ENCODE results near the gene POLR2I. TPM values are rescaled to one million over a fixed set of nuclear protein-coding genes. Genes with fewer than 3 reads are reported as not detected.

POLR2I gene
- total and polyA plus RNA-seq, 3 donors from 2014 or later: 106 to 307 (median 116) TPM

DNA sequence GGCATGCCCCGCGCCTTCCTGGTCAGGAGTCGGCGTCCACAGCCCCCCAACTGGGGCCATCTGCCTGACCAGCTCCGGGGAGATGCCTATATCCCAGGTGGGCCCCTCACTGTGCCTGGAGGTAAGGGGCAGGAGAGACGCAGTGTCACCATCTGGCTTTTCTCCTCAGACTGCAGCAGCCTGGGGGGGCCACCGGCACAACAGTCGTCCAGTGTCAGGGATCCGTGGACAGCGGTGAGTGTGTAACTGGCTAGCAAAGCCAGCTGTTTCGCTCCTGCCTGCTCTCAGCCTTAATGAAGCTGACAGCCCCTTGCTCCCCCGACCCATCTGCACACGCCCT, 3.5 kb downstream of the POLR2I start:
- no peaks in the 10 kb centered on the region for H3K36me3 ChIP-seq (ENCODE audit: low read depth, missing control alignments)

DNA sequence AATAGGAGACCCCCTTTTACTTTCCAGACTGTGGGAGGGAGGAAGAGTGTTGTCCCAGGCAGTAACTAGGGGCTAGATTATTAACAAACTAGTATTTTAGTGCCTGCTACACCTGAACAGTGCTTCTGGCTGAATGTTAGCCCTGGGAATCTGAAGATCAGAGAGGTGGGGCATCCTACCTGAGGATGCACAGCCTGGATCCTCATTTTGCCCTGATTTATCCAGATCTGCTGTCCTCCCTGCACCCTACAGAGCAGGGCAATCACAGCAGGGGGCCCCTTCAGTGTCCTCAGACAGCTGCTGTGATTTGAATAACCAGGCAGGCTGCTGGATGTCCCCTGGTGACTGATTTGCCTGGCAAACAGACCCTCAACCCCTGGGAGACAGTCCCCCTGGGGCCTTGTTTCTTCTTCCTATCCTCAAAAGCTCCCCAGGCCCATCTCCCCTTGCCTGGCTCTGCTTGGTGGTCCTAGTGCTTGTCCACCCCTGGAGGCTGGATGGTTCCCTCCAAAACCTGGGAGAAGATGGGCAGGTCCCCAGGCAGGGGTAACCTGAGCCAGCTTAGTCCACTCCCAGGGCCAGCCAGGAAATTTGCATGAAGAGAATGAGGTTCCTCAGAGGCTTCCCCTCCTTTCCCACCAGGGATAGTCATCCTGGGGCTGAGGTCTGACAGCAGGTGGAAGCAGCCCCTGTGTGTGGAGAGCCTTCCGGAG, 4.0 kb downstream of the POLR2I start, which contains the start of gene OVOL3:
Gene OVOL3, plus strand, starts transcription at position 657 of the 713 bp plus-strand sequence. CDS start 60 bp downstream, outside the sequence.
- WGBS, 2 donors: 100% methylated on average over 1 of the region's 1 CpG; no CpG with 5 or more reads in 1 of the 2 donors
- peaks cover 8% of the 10 kb centered on the region for H3K4me1 ChIP-seq
- no peaks in the 10 kb centered on the region for H3K9me3 ChIP-seq
- no peak within 1 kb of the TSS for H3K27ac ChIP-seq
- H3K4me3 ChIP-seq: no peak within 1 kb of the TSS
- intact Hi-C loops (cut with DNase I; ENCODE audit: low total_unique reads): no loop called here
- H3K36me3 ChIP-seq (ENCODE audit: low read depth, missing control alignments): no peaks in the 10 kb centered on the region
- no peaks in the 10 kb centered on the region for H3K27me3 ChIP-seq
- no peak for TF ChIP-seq POLR2A (IDR thresholded peaks at IDR 0.05)
- TF ChIP-seq, protein P1, sequence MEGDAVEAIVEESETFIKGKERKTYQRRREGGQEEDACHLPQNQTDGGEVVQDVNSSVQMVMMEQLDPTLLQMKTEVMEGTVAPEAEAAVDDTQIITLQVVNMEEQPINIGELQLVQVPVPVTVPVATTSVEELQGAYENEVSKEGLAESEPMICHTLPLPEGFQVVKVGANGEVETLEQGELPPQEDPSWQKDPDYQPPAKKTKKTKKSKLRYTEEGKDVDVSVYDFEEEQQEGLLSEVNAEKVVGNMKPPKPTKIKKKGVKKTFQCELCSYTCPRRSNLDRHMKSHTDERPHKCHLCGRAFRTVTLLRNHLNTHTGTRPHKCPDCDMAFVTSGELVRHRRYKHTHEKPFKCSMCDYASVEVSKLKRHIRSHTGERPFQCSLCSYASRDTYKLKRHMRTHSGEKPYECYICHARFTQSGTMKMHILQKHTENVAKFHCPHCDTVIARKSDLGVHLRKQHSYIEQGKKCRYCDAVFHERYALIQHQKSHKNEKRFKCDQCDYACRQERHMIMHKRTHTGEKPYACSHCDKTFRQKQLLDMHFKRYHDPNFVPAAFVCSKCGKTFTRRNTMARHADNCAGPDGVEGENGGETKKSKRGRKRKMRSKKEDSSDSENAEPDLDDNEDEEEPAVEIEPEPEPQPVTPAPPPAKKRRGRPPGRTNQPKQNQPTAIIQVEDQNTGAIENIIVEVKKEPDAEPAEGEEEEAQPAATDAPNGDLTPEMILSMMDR (IDR thresholded peaks at IDR 0.05): no peak
- no peak for DNase-seq

More for the DNA sequence above, 3.5 kb downstream of the POLR2I start:
- Histone ChIP-seq H3K9me3 (no peaks in the 10 kb centered on the region), H3K27me3 (no peaks in the 10 kb centered on the region), H3K4me1 (peaks cover 12% of the 10 kb centered on the region), H3K4me3 (no peak overlapping the region), H3K27ac (no peak overlapping the region)
- TF ChIP-seq, protein P1 (IDR thresholded peaks at IDR 0.05): no peak
- TF ChIP-seq POLR2A (IDR thresholded peaks at IDR 0.05): no peak
- DNase-seq: no peak
- intact Hi-C loops (cut with DNase I; ENCODE audit: low total_unique reads): no loop called here
- 81 to 89% methylated on average over 9 to 11 of the region's 13 CpGs for WGBS, 2 donors

DNA sequence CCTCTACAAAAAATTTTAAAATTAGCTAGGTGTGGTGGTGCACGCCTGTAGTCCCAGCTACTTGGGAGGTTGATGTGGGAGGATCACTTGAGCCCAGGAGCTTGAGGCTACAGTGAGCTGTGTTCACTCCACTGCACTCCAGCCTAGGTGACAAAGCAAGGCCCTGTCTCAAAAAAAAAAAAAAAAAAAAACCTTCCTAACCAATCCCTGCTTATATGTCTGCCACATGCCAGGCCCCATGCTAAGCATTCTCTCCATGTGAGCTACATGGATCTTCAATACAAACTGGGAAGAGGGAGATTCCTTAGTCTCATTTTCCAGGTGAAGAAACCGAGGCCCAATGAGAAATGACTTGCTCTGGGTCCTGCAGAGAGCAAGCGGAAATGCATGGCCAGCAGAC, 6.0 kb downstream of the POLR2I start:
- Histone ChIP-seq H3K36me3 (ENCODE audit: low read depth, missing control alignments) (no peaks in the 10 kb centered on the region), H3K4me3 (no peak overlapping the region), H3K4me1 (peaks cover 4% of the 10 kb centered on the region), H3K9me3 (no peaks in the 10 kb centered on the region), H3K27ac (no peak overlapping the region), H3K27me3 (no peaks in the 10 kb centered on the region)
- TF ChIP-seq, protein P1 (IDR thresholded peaks at IDR 0.05): no peak
- no peak for TF ChIP-seq POLR2A (IDR thresholded peaks at IDR 0.05)
- 93 to 100% methylated on average over 3 of the region's 3 CpGs for WGBS, 2 donors
- DNase-seq: no peak
- intact Hi-C loops (cut with DNase I; ENCODE audit: low total_unique reads): no loop called here

DNA sequence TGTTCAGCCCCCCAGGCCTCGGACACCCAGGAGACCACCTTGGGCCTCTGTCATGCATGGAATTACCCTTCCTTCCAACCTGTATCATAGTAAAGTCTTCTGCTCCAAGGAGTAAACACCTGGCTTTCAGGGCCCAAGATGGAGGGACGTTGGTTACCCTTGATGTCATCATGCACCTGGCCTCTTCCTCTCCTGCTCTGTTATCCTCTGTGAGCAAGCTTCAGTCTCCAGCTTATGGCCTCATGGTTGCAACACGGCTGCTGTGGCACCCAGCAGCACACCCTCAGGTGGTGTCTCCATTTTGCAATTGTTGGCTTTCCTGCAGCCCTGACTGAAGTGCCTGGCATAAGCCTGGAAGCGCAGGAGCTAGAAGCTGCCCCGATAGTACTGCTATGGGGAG, 7.7 kb downstream of the POLR2I start:
- no peaks in the 10 kb centered on the region for H3K9me3 ChIP-seq
- no peak overlapping the region for H3K4me3 ChIP-seq
- no peak overlapping the region for H3K27ac ChIP-seq
- no peaks in the 10 kb centered on the region for H3K27me3 ChIP-seq
- H3K36me3 ChIP-seq (ENCODE audit: low read depth, missing control alignments): no peaks in the 10 kb centered on the region
- H3K4me1 ChIP-seq: no peaks in the 10 kb centered on the region
- no peak for DNase-seq
- WGBS, 2 donors: 89 to 100% methylated on average over 3 to 5 of the region's 5 CpGs
- TF ChIP-seq, protein P1 (IDR thresholded peaks at IDR 0.05): no peak
- TF ChIP-seq POLR2A (IDR thresholded peaks at IDR 0.05): no peak
- intact Hi-C loops (cut with DNase I; ENCODE audit: low total_unique reads): no loop called here

DNA sequence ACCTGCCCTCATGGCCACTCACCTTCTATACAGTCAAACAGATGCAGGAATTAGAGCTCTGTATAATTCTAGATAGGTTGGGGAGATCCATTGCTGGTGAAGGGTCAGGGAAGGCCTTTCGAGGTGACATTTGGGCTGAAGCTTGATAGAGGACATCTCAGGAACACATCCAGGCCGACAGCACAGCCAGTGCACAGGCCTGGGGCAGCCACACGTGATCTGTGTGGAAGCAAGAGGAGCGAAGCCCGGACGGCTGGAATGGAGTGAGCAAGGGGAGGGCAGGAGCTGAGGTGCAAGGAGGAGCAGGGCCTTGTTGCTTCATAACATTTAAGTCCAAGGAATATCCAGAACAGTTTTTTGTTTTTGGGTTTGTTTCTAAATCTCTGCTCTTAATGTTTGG, 8.2 kb downstream of the POLR2I start:
- intact Hi-C loops (cut with DNase I; ENCODE audit: low total_unique reads): no loop called here
- H3K27ac ChIP-seq: no peak overlapping the region
- TF ChIP-seq, protein P1 (IDR thresholded peaks at IDR 0.05): no peak
- TF ChIP-seq POLR2A (IDR thresholded peaks at IDR 0.05): no peak
- H3K9me3 ChIP-seq: no peaks in the 10 kb centered on the region
- DNase-seq: no peak
- H3K4me3 ChIP-seq: no peak overlapping the region
- no peaks in the 10 kb centered on the region for H3K4me1 ChIP-seq
- H3K27me3 ChIP-seq: no peaks in the 10 kb centered on the region
- 81 to 95% methylated on average over 6 of the region's 6 CpGs for WGBS, 2 donors
- no peaks in the 10 kb centered on the region for H3K36me3 ChIP-seq (ENCODE audit: low read depth, missing control alignments)

Measured in testis (tissue), 3 donors.